HFFc6 (cell line): ENCODE measurements around the gene TIRAP. TPM values are rescaled to one million over a fixed set of nuclear protein-coding genes. Genes with fewer than 3 reads are reported as not detected.

Experiments used
- DNase-seq: peaks from one replicate; pipeline ENCODE4 v3.0.0-alpha.2; 2018
- H3K27ac Mint-ChIP-seq: 2 replicates; pipeline ENCODE4 v1.8.0; 2020; ENCODE audit warnings: mild to moderate bottlenecking, mixed read lengths
- H3K27me3 Mint-ChIP-seq: 2 replicates; pipeline ENCODE4 v1.8.0; 2021; ENCODE audit warnings: mild to moderate bottlenecking, moderate library complexity, mixed read lengths; ENCODE audit not compliant: insufficient read depth
- H3K36me3 Mint-ChIP-seq: 2 replicates; pipeline ENCODE4 v1.8.0; 2021; ENCODE audit warnings: low read depth, mixed read lengths
- H3K4me1 Mint-ChIP-seq: 2 replicates; pipeline ENCODE4 v1.8.0; 2020; ENCODE audit warnings: low read depth, mixed read lengths
- H3K4me3 Mint-ChIP-seq: 2 replicates; pipeline ENCODE4 v1.8.0; 2020; ENCODE audit warnings: mild to moderate bottlenecking, moderate library complexity, mixed read lengths
- H3K9me3 Mint-ChIP-seq: 2 replicates; pipeline ENCODE4 v1.8.0; 2020; ENCODE audit warnings: mild to moderate bottlenecking, mixed read lengths
- total RNA-seq, 6 experiments: library from RNA; stranded (reverse); fragmentation: NEBNext Ultra II Directional; extraction: Animal tissue kit (Norgen Biotek cat#: 25700); gene quantifications; 2 replicates in 1 of 6; 3 replicates in 5 of 6; pipeline ENCODE4 v1.2.3, GENCODE V29; 2021
- TF ChIP-seq, protein P1 (sequence below): fragments of 200-600 bp; sonication (generic); IDR thresholded peaks from 2 replicates; pipeline ENCODE4 v1.5.0; 2021; ENCODE audit warnings: antibody characterized with exemption, mild to moderate bottlenecking

The TIRAP gene
- total RNA-seq, 6 experiments from 2014 or later: 7.6 to 9.7 (median 8.2) TPM

DNA sequence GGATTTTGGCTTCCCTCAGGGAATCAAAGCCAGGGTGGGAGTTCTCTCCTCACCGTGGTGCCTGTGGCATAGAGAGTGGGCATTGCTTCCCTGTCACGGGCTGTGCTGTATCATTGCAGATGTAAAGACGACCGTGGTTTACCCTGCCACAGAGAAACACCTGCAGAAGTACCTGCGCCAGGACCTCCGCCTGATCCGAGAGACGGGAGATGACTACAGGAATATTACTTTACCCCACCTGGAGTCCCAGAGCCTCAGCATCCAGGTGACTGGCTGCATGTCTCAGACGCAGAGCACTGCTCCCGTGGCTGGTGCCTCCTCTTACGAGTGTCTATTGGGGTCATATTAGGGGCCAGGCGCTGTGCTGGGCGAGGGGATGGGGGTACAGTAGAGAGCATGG, 48.4 kb downstream of the TIRAP start:
- no peak for DNase-seq
- H3K4me3 Mint-ChIP-seq: no peak overlapping the region
- TF ChIP-seq, protein P1, sequence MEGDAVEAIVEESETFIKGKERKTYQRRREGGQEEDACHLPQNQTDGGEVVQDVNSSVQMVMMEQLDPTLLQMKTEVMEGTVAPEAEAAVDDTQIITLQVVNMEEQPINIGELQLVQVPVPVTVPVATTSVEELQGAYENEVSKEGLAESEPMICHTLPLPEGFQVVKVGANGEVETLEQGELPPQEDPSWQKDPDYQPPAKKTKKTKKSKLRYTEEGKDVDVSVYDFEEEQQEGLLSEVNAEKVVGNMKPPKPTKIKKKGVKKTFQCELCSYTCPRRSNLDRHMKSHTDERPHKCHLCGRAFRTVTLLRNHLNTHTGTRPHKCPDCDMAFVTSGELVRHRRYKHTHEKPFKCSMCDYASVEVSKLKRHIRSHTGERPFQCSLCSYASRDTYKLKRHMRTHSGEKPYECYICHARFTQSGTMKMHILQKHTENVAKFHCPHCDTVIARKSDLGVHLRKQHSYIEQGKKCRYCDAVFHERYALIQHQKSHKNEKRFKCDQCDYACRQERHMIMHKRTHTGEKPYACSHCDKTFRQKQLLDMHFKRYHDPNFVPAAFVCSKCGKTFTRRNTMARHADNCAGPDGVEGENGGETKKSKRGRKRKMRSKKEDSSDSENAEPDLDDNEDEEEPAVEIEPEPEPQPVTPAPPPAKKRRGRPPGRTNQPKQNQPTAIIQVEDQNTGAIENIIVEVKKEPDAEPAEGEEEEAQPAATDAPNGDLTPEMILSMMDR: no peak
- no peak overlapping the region for H3K27ac Mint-ChIP-seq
- peaks cover 4% of the 10 kb centered on the region; the same call in 1 of the 2 replicates for H3K27me3 Mint-ChIP-seq
- peaks cover 47% of the 10 kb centered on the region for H3K4me1 Mint-ChIP-seq
- peaks cover 3% of the 10 kb centered on the region; the same call in 1 of the 2 replicates for H3K36me3 Mint-ChIP-seq
- H3K9me3 Mint-ChIP-seq: no peaks in the 10 kb centered on the region

DNA sequence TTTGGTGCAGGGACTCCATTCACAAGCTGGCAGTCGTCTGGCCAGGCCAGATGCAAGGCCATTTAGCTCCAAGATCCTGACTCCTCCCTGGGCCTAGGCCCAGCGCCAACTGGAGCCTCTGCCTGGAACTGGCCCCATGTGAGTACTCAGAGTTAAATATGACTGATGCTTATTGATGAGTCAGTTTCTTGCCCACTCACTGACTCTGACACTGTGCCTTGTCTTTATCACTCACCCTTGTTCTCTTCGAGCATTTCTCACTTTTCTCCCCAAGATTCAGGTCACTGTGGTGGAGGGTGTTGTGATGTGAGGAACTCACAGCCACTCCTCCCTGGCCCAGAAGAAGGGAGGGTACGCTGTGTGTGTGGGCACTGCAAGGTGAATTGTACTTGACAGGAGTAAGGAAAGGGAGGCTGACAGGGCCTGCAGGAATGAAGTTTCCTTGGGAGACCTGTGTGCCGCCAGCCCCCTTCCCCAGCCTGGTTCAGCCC, 49.4 kb downstream of the TIRAP start:
- TF ChIP-seq, protein P1: no peak
- Mint-ChIP-seq H3K36me3 (peaks cover 4% of the 10 kb centered on the region; the same call in 1 of the 2 replicates), H3K4me1 (peaks cover 50% of the 10 kb centered on the region), H3K27ac (peak overlapping the region; percentile 67), H3K4me3 (no peak overlapping the region), H3K27me3 (peaks cover 4% of the 10 kb centered on the region; the same call in 1 of the 2 replicates), H3K9me3 (no peaks in the 10 kb centered on the region)
- peak; percentile 89 for DNase-seq

DNA sequence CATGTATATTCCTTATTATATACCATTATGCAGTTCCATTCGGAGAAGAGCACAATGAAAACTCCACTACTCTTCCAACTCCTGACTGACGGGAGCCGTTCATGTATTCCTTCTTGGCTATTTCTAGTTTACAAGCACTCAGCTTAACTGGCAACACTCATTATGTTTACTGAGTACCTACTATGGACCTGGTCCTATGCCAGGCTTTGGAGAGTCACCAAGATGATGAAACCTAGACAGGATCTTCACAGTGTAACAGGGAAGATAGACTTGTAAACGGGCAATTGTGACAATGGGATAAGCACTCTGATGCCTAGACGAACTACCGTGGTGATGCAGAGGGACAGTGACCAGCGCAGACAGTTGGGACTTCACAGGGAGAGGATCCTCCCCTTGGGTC, 50.2 kb downstream of the TIRAP start:
- no peaks in the 10 kb centered on the region for H3K9me3 Mint-ChIP-seq
- TF ChIP-seq, protein P1: no peak
- peaks cover 11% of the 10 kb centered on the region for H3K27me3 Mint-ChIP-seq
- no peak overlapping the region for H3K27ac Mint-ChIP-seq
- peaks cover 5% of the 10 kb centered on the region; the same call in 1 of the 2 replicates for H3K36me3 Mint-ChIP-seq
- peaks cover 50% of the 10 kb centered on the region for H3K4me1 Mint-ChIP-seq
- H3K4me3 Mint-ChIP-seq: no peak overlapping the region
- no peak for DNase-seq

DNA sequence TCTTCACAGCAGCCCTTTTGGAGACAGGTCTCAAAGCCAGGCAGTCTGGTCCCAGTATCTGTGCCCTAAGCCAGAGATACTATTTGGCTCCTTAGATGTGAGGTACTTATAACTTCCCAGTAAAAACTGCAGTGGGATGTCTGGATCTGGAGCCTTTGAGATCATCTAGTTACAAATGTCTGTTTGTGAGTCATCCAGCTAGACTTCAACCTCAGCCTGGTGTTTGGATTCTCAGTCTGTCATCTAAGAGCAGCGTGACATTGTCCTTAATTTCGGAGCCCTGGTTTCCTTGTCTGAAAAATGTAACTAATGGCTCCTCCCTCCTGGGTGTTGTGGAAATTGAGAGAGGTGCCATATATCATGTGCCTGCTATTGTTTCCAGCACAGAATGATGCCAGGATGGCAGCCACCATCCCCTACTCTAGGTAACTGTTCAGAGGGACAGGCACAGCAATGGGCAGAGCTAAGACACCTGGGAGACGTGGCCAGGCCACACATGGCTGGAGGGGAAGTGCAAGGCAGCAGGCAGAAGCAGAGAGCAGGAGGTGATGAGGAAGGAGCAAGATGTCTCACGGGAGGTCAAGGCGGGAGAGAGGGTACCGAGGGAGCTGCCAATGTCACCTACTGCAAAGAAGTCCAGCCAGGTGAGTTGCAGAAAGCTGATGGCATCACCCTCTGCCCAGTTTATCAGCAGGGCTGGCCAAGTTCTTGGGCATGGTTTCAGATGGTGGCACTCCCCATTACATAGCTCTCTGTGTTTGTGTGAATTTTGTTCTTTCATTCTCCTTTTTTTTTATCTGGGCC, 52.0 kb downstream of the TIRAP start:
- peaks cover 59% of the 10 kb centered on the region for H3K4me1 Mint-ChIP-seq
- peaks cover 12% of the 10 kb centered on the region for H3K27me3 Mint-ChIP-seq
- H3K27ac Mint-ChIP-seq: peak overlapping the region; percentile 7; the same call in 1 of the 2 replicates
- TF ChIP-seq, protein P1: no peak
- H3K4me3 Mint-ChIP-seq: no peak overlapping the region
- peak; percentile 57 for DNase-seq
- H3K36me3 Mint-ChIP-seq: peaks cover 18% of the 10 kb centered on the region; the same call in 1 of the 2 replicates
- H3K9me3 Mint-ChIP-seq: no peaks in the 10 kb centered on the region

DNA sequence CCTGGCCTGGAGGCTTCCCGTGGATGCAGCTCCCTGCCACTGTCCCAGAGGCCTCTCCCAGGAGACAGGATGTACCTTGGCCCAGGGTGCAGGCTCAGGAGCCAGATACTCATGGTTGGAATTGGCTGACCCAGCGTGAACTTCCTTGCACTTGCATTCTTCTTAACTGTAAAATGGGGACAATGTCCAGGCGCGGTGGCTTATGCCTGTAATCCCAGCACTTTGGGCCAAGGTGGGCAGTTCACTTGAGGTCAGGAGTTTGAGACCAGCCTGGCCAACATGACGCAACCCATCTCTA, 52.5 kb downstream of the TIRAP start:
- no peak overlapping the region for H3K27ac Mint-ChIP-seq
- TF ChIP-seq, protein P1: no peak
- H3K36me3 Mint-ChIP-seq: peaks cover 18% of the 10 kb centered on the region; the same call in 1 of the 2 replicates
- H3K9me3 Mint-ChIP-seq: no peaks in the 10 kb centered on the region
- no peak overlapping the region for H3K4me3 Mint-ChIP-seq
- peaks cover 12% of the 10 kb centered on the region for H3K27me3 Mint-ChIP-seq
- peaks cover 64% of the 10 kb centered on the region for H3K4me1 Mint-ChIP-seq
- DNase-seq: no peak
